SK-N-SH (cell line): ENCODE measurements around the gene WIF1. TPM values are rescaled to one million over a fixed set of nuclear protein-coding genes. Genes with fewer than 3 reads are reported as not detected.

Experiments
- CTCF ChIA-PET: fragments of 300-600, 350-600 bp; formaldehyde crosslinking; extraction: SDS; loops from one replicate; lab custom pipeline; 2021; lab: Yijun Ruan, JAX
- POLR2A ChIA-PET: fragments of 350-600 bp; sonication (Branson Sonifier 250); formaldehyde crosslinking; extraction: SDS; loops from one replicate; lab custom pipeline; 2020; ENCODE audit warnings: antibody characterized with exemption, inconsistent platforms; lab: Yijun Ruan, JAX
- DNase-seq: peaks from one replicate; pipeline ENCODE4 v3.0.0; 2012
- H2AFZ ChIP-seq: fragments of 200-600 bp; sonication (generic); 2 replicates; pipeline ENCODE4 v1.8.1; 2016; ENCODE audit warnings: antibody characterized with exemption, mild to moderate bottlenecking, low read depth
- H3F3A ChIP-seq: fragments of 200-600 bp; sonication (generic); replicated peaks from 2 replicates; pipeline ENCODE3; 2016; ENCODE audit warnings: antibody characterized with exemption, mild to moderate bottlenecking; ENCODE audit not compliant: insufficient read depth
- H3K27ac ChIP-seq, 2 experiments: fragments of 200-500 bp in 1 of 2; fragments of 200-600 bp in 1 of 2; sonication (Bioruptor generic) in 1 of 2; sonication (generic), shearing (Covaris generic) in 1 of 2; 2 replicates each; pipeline versions ENCODE4 v1.5.1 to v1.6.1; 2014 to 2016; ENCODE audit warnings: low read depth in 2 of 2, inconsistent platforms in 1 of 2, low read length in 1 of 2, mild to moderate bottlenecking in 1 of 2, mixed read lengths in 1 of 2
- H3K27me3 ChIP-seq: fragments of 200-600 bp; sonication (generic), shearing (Covaris generic); 2 replicates; pipeline ENCODE4 v1.6.1; 2016; ENCODE audit warnings: mixed run types; ENCODE audit not compliant: insufficient read depth
- H3K36me3 ChIP-seq, 2 experiments: fragments of 200-500 bp in 1 of 2; fragments of 200-600 bp in 1 of 2; sonication (Bioruptor generic) in 1 of 2; sonication (generic) in 1 of 2; replicated peaks in 1 of 2; 2 replicates each; pipeline versions ENCODE3 to v1.5.1; 2014 to 2016; ENCODE audit warnings: low read length in 1 of 2, mild to moderate bottlenecking in 1 of 2; ENCODE audit not compliant: insufficient read depth in 2 of 2, control insufficient read depth in 1 of 2
- H3K4me1 ChIP-seq, 2 experiments: fragments of 200-500 bp in 1 of 2; fragments of 200-600 bp in 1 of 2; sonication (Bioruptor generic) in 1 of 2; sonication (generic), shearing (Covaris generic) in 1 of 2; 2 replicates each; pipeline versions ENCODE4 v1.5.1 to v1.6.1; 2014 to 2016; ENCODE audit warnings: low read depth in 1 of 2, low read length in 1 of 2, mixed run types in 1 of 2; ENCODE audit not compliant: insufficient read depth in 2 of 2, control insufficient read depth in 1 of 2
- H3K4me2 ChIP-seq: fragments of 200-600 bp; sonication (generic), shearing (Covaris generic); 2 replicates; pipeline ENCODE4 v1.6.1; 2017; ENCODE audit warnings: mixed run types
- H3K4me3 ChIP-seq, 2 experiments: fragments of 200-500 bp in 1 of 2; fragments of 200-600 bp in 1 of 2; sonication (Bioruptor generic) in 1 of 2; sonication (generic), shearing (Covaris generic) in 1 of 2; 2 replicates each; pipeline versions ENCODE4 v1.5.1 to v1.8.1; 2014 to 2016; ENCODE audit warnings: low read depth in 2 of 2, inconsistent platforms in 1 of 2, low read length in 1 of 2, mild to moderate bottlenecking in 1 of 2, mixed read lengths in 1 of 2, moderate library complexity in 1 of 2
- H3K79me2 ChIP-seq: fragments of 200-600 bp; sonication (generic); 2 replicates; pipeline ENCODE4 v1.8.1; 2017; ENCODE audit warnings: mild to moderate bottlenecking; ENCODE audit not compliant: insufficient read depth
- H3K9ac ChIP-seq: fragments of 200-600 bp; sonication (generic); 2 replicates; pipeline ENCODE4 v1.6.1; 2017; ENCODE audit warnings: mixed run types
- H3K9me2 ChIP-seq: fragments of 200-600 bp; sonication (generic); 2 replicates; pipeline ENCODE4 v1.6.1; 2017; ENCODE audit warnings: mixed run types
- H3K9me3 ChIP-seq: fragments of 200-600 bp; sonication (generic); 2 replicates; pipeline ENCODE4 v1.6.1; 2017; ENCODE audit warnings: mixed run types, mild to moderate bottlenecking, moderate library complexity
- H4K20me1 ChIP-seq: fragments of 200-600 bp; sonication (generic); 2 replicates; pipeline ENCODE4 v1.6.1; 2017; ENCODE audit warnings: mild to moderate bottlenecking, mixed run types; ENCODE audit not compliant: insufficient read depth
- EP300 ChIP-seq, 2 experiments: IDR thresholded peaks; 2 replicates each; pipeline versions ENCODE4 v1.4.0 to v1.6.1; 2012; ENCODE audit warnings: borderline replicate concordance in 1 of 2, low read depth in 1 of 2, low read length in 1 of 2
- GATA2 ChIP-seq: sonication (generic); formaldehyde crosslinking; IDR thresholded peaks from 2 replicates; pipeline ENCODE4 v1.5.0; 2020; ENCODE audit warnings: mild to moderate bottlenecking, missing genetic modification reagents
- NFIC ChIP-seq: IDR thresholded peaks from 2 replicates; pipeline ENCODE4 v1.4.0; 2012; ENCODE audit warnings: borderline replicate concordance
- RAD21 ChIP-seq: IDR thresholded peaks from 2 replicates; pipeline ENCODE4 v1.6.1; 2012; ENCODE audit warnings: mild to moderate bottlenecking, low read length
- RFX5 ChIP-seq: IDR thresholded peaks from 2 replicates; pipeline ENCODE4 v1.6.1; 2012; ENCODE audit warnings: mild to moderate bottlenecking, improper control_type of control experiment, low read length
- RXRA ChIP-seq: IDR thresholded peaks from 2 replicates; pipeline ENCODE4 v1.4.0; 2012; ENCODE audit warnings: low read depth, mild to moderate bottlenecking, borderline replicate concordance
- SMC3 ChIP-seq: IDR thresholded peaks from 2 replicates; pipeline ENCODE4 v1.6.1; 2012; ENCODE audit warnings: low read depth, low read length, improper control_type of control experiment
- TAF1 ChIP-seq: IDR thresholded peaks from 2 replicates; pipeline ENCODE4 v1.6.1; 2012; ENCODE audit warnings: low read depth, mild to moderate bottlenecking, low read length, moderate library complexity, borderline replicate concordance
- TCF12 ChIP-seq: IDR thresholded peaks from 2 replicates; pipeline ENCODE4 v1.4.0; 2012
- YY1 ChIP-seq: IDR thresholded peaks from 2 replicates; pipeline ENCODE4 v1.4.0; 2012; ENCODE audit warnings: low read depth, mild to moderate bottlenecking
- WGBS: methylation state at CpG from one replicate; pipeline ENCODE4 v1.1.6; 2017; ENCODE audit warnings: low lambda C conversion rate; 5-methylcytosine and 5-hydroxymethylcytosine counted together
- polyA plus RNA-seq, 3 experiments: library from polyadenylated mRNA; depleted of rRNA; stranded (reverse); fragments of >200 nt; gene quantifications; 2 replicates each; pipeline ENCODE4 v1.2.3, GENCODE V29; 2012
- TF ChIP-seq, protein P1 (sequence below): fragments of 150-350 bp; IDR thresholded peaks from 2 replicates; pipeline ENCODE4 v1.6.1; 2016; ENCODE audit warnings: mild to moderate bottlenecking, low read depth, low read length
- TF ChIP-seq, protein P2 (sequence below): IDR thresholded peaks from 2 replicates; pipeline ENCODE4 v1.6.1; 2012; ENCODE audit warnings: mild to moderate bottlenecking, low read depth, low read length, moderate library complexity
- TF ChIP-seq, protein P3 (sequence below): IDR thresholded peaks from 2 replicates; pipeline ENCODE4 v1.4.0; 2012; ENCODE audit warnings: low read depth, borderline replicate concordance
- TF ChIP-seq, protein P4 (sequence below): fragments of 150-350 bp; IDR thresholded peaks from 2 replicates; pipeline ENCODE4 v1.6.1; 2017; ENCODE audit warnings: antibody characterized with exemption, low read length, low read depth, borderline replicate concordance

The WIF1 gene
- polyA plus RNA-seq, 1 of the 3 experiments (the other 2 are of a cell fraction): not detected

DNA sequence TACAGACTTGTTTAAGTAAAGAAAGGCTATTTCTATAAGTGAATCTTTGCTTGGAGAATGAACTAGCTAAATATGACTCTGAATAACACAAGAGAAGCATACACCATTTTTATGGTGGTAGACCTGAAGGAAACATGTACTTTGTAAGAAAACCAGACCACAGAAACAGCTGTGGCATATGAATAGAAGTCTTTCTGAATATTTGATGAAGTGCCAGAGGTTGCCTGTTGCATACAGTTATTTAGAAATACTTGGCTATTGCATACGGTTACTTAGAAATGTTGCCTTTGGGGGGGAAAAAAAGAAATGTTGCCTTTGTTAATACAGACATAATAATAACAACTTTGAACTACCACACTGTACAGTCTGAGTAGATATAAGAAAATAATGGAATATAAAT is 31.5 kb upstream of the WIF1 start:
- DNase-seq: no peak
- TF ChIP-seq, protein P1, sequence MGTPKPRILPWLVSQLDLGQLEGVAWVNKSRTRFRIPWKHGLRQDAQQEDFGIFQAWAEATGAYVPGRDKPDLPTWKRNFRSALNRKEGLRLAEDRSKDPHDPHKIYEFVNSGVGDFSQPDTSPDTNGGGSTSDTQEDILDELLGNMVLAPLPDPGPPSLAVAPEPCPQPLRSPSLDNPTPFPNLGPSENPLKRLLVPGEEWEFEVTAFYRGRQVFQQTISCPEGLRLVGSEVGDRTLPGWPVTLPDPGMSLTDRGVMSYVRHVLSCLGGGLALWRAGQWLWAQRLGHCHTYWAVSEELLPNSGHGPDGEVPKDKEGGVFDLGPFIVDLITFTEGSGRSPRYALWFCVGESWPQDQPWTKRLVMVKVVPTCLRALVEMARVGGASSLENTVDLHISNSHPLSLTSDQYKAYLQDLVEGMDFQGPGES: no peak
- TF ChIP-seq NFIC (no peak), RXRA (no peak), GATA2 (no peak), SMC3 (no peak), EP300 (IDR thresholded peaks at IDR 0.05; ENCODE audit: borderline replicate concordance in 1 of 2, low read depth in 1 of 2, low read length in 1 of 2) (no peak), RFX5 (no peak), RAD21 (no peak), TAF1 (no peak), YY1 (no peak), TCF12 (no peak)
- TF ChIP-seq, protein P2, sequence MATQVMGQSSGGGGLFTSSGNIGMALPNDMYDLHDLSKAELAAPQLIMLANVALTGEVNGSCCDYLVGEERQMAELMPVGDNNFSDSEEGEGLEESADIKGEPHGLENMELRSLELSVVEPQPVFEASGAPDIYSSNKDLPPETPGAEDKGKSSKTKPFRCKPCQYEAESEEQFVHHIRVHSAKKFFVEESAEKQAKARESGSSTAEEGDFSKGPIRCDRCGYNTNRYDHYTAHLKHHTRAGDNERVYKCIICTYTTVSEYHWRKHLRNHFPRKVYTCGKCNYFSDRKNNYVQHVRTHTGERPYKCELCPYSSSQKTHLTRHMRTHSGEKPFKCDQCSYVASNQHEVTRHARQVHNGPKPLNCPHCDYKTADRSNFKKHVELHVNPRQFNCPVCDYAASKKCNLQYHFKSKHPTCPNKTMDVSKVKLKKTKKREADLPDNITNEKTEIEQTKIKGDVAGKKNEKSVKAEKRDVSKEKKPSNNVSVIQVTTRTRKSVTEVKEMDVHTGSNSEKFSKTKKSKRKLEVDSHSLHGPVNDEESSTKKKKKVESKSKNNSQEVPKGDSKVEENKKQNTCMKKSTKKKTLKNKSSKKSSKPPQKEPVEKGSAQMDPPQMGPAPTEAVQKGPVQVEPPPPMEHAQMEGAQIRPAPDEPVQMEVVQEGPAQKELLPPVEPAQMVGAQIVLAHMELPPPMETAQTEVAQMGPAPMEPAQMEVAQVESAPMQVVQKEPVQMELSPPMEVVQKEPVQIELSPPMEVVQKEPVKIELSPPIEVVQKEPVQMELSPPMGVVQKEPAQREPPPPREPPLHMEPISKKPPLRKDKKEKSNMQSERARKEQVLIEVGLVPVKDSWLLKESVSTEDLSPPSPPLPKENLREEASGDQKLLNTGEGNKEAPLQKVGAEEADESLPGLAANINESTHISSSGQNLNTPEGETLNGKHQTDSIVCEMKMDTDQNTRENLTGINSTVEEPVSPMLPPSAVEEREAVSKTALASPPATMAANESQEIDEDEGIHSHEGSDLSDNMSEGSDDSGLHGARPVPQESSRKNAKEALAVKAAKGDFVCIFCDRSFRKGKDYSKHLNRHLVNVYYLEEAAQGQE: no peak
- TF ChIP-seq, protein P3, sequence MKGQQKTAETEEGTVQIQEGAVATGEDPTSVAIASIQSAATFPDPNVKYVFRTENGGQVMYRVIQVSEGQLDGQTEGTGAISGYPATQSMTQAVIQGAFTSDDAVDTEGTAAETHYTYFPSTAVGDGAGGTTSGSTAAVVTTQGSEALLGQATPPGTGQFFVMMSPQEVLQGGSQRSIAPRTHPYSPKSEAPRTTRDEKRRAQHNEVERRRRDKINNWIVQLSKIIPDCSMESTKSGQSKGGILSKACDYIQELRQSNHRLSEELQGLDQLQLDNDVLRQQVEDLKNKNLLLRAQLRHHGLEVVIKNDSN: no peak
- TF ChIP-seq, protein P4, sequence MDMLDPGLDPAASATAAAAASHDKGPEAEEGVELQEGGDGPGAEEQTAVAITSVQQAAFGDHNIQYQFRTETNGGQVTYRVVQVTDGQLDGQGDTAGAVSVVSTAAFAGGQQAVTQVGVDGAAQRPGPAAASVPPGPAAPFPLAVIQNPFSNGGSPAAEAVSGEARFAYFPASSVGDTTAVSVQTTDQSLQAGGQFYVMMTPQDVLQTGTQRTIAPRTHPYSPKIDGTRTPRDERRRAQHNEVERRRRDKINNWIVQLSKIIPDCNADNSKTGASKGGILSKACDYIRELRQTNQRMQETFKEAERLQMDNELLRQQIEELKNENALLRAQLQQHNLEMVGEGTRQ: no peak

More for the DNA sequence above, 31.5 kb upstream of the WIF1 start:
- H4K20me1 ChIP-seq: no peaks in the 10 kb centered on the region
- no peak overlapping the region for H2AFZ ChIP-seq
- peaks cover 5% of the 10 kb centered on the region; the same call in 1 of the 2 replicates for H3K27me3 ChIP-seq
- H3K27ac ChIP-seq: no peak overlapping the region
- no peaks in the 10 kb centered on the region for H3K9me2 ChIP-seq
- POLR2A ChIA-PET: no interaction called here
- H3K4me2 ChIP-seq: no peak overlapping the region
- H3F3A ChIP-seq: no peaks in the 10 kb centered on the region
- no peaks in the 10 kb centered on the region for H3K36me3 ChIP-seq
- H3K79me2 ChIP-seq: no peaks in the 10 kb centered on the region
- H3K9me3 ChIP-seq: no peaks in the 10 kb centered on the region; the same call in 1 of the 2 replicates
- 38% methylated on average over 1 of the region's 1 CpG for WGBS
- H3K4me1 ChIP-seq: no peaks in the 10 kb centered on the region
- H3K9ac ChIP-seq: no peak overlapping the region
- CTCF ChIA-PET: no interaction called here
- H3K4me3 ChIP-seq: no peak overlapping the region
